Thoracic aorta (tissue), 2 donors: ENCODE results near the gene MTUS2. TPM values are rescaled to one million over a fixed set of nuclear protein-coding genes. Genes with fewer than 3 reads are reported as not detected.

Experiments used
- ATAC-seq: fragments of 150-250 bp; one replicate; pipeline ENCODE4 v1.8.0; 2017; ENCODE audit warnings: low read depth; ENCODE audit not compliant: insufficient number of reproducible peaks, low FRiP score
- DNase-seq: peaks from one replicate; pipeline ENCODE4 v3.0.0-alpha.2; 2020; ENCODE audit warnings: low spot score
- H3K27ac ChIP-seq, 2 donors: fragments of 200-600 bp; sonication (generic); 1 replicate in 1 of 2; 2 replicates in 1 of 2; pipeline ENCODE4 v1.5.1; 2016; ENCODE audit warnings: mild to moderate bottlenecking in 2 of 2, moderate library complexity in 2 of 2
- H3K27me3 ChIP-seq: fragments of 200-600 bp; sonication (generic); replicated peaks from 2 replicates; pipeline ENCODE4 v1.6.0; 2016; ENCODE audit warnings: mild to moderate bottlenecking; ENCODE audit not compliant: insufficient read depth
- H3K36me3 ChIP-seq: fragments of 200-600 bp; sonication (generic); one replicate; pipeline ENCODE4 v1.5.1; 2016
- H3K4me1 ChIP-seq, 2 donors: fragments of 200-600 bp; sonication (generic); 1 replicate in 1 of 2; 2 replicates in 1 of 2; pipeline versions ENCODE4 v1.5.1 to v1.6.0; 2016; ENCODE audit warnings: low read depth in 2 of 2, mild to moderate bottlenecking in 1 of 2; ENCODE audit not compliant: control insufficient read depth in 1 of 2
- H3K4me3 ChIP-seq: fragments of 200-600 bp; sonication (generic); 2 replicates; pipeline ENCODE4 v1.5.1; 2016; ENCODE audit warnings: mild to moderate bottlenecking
- H3K9me3 ChIP-seq: fragments of 200-600 bp; sonication (generic); 2 replicates; pipeline ENCODE4 v1.5.1; 2016
- CTCF ChIP-seq: fragments of 200-600 bp; sonication (generic); IDR thresholded peaks from one replicate; pipeline ENCODE4 v1.5.1; 2019; ENCODE audit warnings: antibody characterized with exemption
- total RNA-seq, 2 donors: library from RNA; depleted of rRNA; stranded (reverse); fragments of >200 nt; gene quantifications; one replicate each; pipeline versions ENCODE4 v1.1.0 to v1.2.3, GENCODE V29; 2016

The MTUS2 gene
- total RNA-seq, 2 donors from 2014 or later = 14.9 to 26.4 TPM

GRCh38 chr13:29137016-29137415 lies 316.9 kb downstream of the MTUS2 start:
- TF ChIP-seq CTCF = no peak

GRCh38 chr13:29137995-29138394 lies 317.9 kb downstream of the MTUS2 start:
- Histone ChIP-seq H3K4me1 (peaks cover 14 to 21% of the 10 kb centered on the region in 2 donors), H3K27ac (peak overlapping the region in 1 of 2 donors; percentile 61), H3K27me3 (no peaks in the 10 kb centered on the region), H3K36me3 (no peaks in the 10 kb centered on the region), H3K9me3 (peaks cover 10% of the 10 kb centered on the region), H3K4me3 (peak overlapping the region; percentile 26)
- DNase-seq = no peak
- no peak for ATAC-seq
- TF ChIP-seq CTCF = no peak

More at GRCh38 chr13:29137016-29137415, 316.9 kb downstream of the MTUS2 start:
- Histone ChIP-seq H3K27me3 (no peaks in the 10 kb centered on the region), H3K27ac (no peak overlapping the region), H3K4me1 (peaks cover 14 to 29% of the 10 kb centered on the region in 2 donors), H3K36me3 (no peaks in the 10 kb centered on the region), H3K9me3 (peaks cover 10% of the 10 kb centered on the region), H3K4me3 (no peak overlapping the region)
- DNase-seq = no peak
- ATAC-seq = no peak

GRCh38 chr13:29140277-29140676 lies 320.1 kb downstream of the MTUS2 start:
- ATAC-seq (peak; percentile 80), DNase-seq (peak; percentile 47)
- Histone ChIP-seq H3K36me3 (no peaks in the 10 kb centered on the region), H3K9me3 (peaks cover 10% of the 10 kb centered on the region), H3K27ac (peak overlapping the region; percentile 76 to 95), H3K4me1 (peaks cover 14 to 19% of the 10 kb centered on the region in 2 donors), H3K4me3 (peak overlapping the region; percentile 72), H3K27me3 (no peaks in the 10 kb centered on the region)
- no peak for TF ChIP-seq CTCF

- Histone ChIP-seq H3K27ac (no peak overlapping the region), H3K27me3 (no peaks in the 10 kb centered on the region), H3K4me1 (peaks cover 11 to 13% of the 10 kb centered on the region in 2 donors), H3K9me3 (no peaks in the 10 kb centered on the region), H3K36me3 (no peaks in the 10 kb centered on the region), H3K4me3 (no peak overlapping the region)
- DNase-seq (no peak), ATAC-seq (no peak)
- TF ChIP-seq CTCF = no peak
Measured at GRCh38 chr13:29143847-29144246, 323.7 kb downstream of the MTUS2 start.

GRCh38 chr13:29154390-29154789 lies 334.3 kb downstream of the MTUS2 start:
- no peaks in the 10 kb centered on the region for H3K36me3 ChIP-seq
- ATAC-seq = no peak
- H3K27me3 ChIP-seq = no peaks in the 10 kb centered on the region
- no peak overlapping the region for H3K4me3 ChIP-seq
- TF ChIP-seq CTCF = no peak
- no peak for DNase-seq
- no peak overlapping the region for H3K27ac ChIP-seq
- H3K4me1 ChIP-seq = peaks cover 0 to 3% of the 10 kb centered on the region in 2 donors
- peaks cover 4% of the 10 kb centered on the region for H3K9me3 ChIP-seq
